ENCODE measurements around the gene CDX1.

CDX1 gene

DNA sequence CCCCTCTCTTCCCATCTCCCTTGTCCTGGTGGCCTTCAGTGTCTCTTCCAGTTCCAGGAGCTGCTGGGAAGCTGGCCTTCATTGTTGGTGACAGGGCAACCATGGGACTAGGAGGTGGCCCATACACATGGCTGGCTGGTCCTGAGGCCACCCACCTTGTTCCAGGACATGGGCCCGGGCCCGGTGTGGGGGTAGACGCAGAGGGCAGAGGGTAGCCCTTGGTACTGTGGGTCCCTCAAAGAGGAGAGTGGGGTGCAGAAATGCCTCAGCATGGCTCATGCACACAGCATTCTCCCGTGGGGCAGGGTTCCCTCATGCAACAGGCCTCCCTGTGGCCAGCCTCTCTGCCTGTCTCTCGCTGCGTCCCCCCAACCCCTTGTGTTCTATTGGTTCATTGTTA is 44.1 kb downstream of the CDX1 start:
- no peak overlapping the region for H3K4me3 ChIP-seq (ENCODE audit: low read length)
- TF ChIP-seq CTCF (IDR thresholded peaks at IDR 0.05; ENCODE audit: insufficient read depth, low read depth, low read length, missing control alignments): no peak
- no peak for DNase-seq (ENCODE audit: low read depth)

GRCh38 chr5:150211156-150212030 is 44.8 kb downstream of the CDX1 start:
- no peak overlapping the region for H3K4me3 ChIP-seq (ENCODE audit: low read length)
- DNase-seq (ENCODE audit: low read depth): peak; percentile 39
- no peak for TF ChIP-seq CTCF (IDR thresholded peaks at IDR 0.05; ENCODE audit: insufficient read depth, low read depth, low read length, missing control alignments)

DNA sequence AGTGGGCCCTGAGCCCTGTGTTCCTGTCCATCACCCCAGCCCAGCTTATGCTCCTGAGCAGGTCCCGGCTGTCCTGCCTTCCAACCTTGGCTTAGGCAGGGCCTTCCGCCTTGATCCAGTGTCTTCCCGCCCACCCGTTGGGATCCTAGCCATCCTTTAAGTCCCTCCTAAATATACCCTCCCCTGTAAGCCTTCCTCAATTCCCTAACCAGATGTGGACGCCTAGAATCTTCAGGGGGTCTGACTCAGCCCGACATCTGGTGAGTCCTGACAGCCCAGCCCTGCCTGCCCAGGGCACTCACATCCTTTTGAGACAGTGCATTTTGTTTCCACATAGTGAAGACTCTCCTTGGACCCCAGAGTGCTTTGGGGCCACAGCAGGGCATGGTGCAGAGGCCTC is 47.0 kb downstream of the CDX1 start:
- no peak for TF ChIP-seq CTCF (IDR thresholded peaks at IDR 0.05; ENCODE audit: insufficient read depth, low read depth, low read length, missing control alignments)

DNA sequence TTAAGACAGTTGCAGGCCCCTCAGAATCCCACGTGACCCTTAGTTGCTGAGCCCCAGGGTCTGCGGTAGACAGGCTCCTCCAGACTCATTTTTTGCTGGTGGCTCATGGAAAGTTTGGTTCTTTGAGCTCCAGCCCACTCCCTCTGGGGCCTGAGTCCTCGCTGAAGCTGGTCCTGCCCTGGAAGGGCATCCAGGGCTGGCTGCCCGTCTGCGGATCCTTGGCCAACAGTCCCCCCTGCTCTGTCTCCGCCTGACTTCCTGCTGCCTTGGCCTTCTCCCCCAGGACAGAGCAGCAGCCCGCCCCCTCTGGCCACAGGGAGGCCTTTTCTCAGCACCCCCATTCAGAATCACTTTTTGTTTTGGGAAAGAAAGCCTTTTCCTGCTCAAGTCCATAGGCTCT is 47.7 kb downstream of the CDX1 start:
- DNase-seq (ENCODE audit: low read depth): no peak
- TF ChIP-seq CTCF (IDR thresholded peaks at IDR 0.05; ENCODE audit: insufficient read depth, low read depth, low read length, missing control alignments): no peak
- no peak overlapping the region for H3K4me3 ChIP-seq (ENCODE audit: low read length)

More for the DNA sequence above, 47.0 kb downstream of the CDX1 start:
- no peak for DNase-seq (ENCODE audit: low read depth)
- no peak overlapping the region for H3K4me3 ChIP-seq (ENCODE audit: low read length)

- DNase-seq (ENCODE audit: low read depth): no peak
- no peak overlapping the region for H3K4me3 ChIP-seq (ENCODE audit: low read length)
- TF ChIP-seq CTCF (IDR thresholded peaks at IDR 0.05; ENCODE audit: insufficient read depth, low read depth, low read length, missing control alignments): no peak
Observed at GRCh38 chr5:150215979-150216944, 49.7 kb downstream of the CDX1 start.

- TF ChIP-seq CTCF (IDR thresholded peaks at IDR 0.05; ENCODE audit: insufficient read depth, low read depth, low read length, missing control alignments): no peak
- no peak overlapping the region for H3K4me3 ChIP-seq (ENCODE audit: low read length)
- DNase-seq (ENCODE audit: low read depth): no peak
Observed at GRCh38 chr5:150217038-150217437, 50.5 kb downstream of the CDX1 start.

Data from epithelial cell of esophagus (primary cell).